Measurements from ENCODE around the gene ARHGAP6.

- TF ChIP-seq, protein P1, sequence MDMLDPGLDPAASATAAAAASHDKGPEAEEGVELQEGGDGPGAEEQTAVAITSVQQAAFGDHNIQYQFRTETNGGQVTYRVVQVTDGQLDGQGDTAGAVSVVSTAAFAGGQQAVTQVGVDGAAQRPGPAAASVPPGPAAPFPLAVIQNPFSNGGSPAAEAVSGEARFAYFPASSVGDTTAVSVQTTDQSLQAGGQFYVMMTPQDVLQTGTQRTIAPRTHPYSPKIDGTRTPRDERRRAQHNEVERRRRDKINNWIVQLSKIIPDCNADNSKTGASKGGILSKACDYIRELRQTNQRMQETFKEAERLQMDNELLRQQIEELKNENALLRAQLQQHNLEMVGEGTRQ (CRISPR knock-in tag; IDR thresholded peaks at IDR 0.05): no peak
- TF ChIP-seq ZNF407 (IDR thresholded peaks at IDR 0.05; ENCODE audit: low read depth) (no peak), MEF2A (IDR thresholded peaks at IDR 0.05; ENCODE audit: control insufficient read depth, low read depth, low read length) (no peak), SMARCE1 (IDR thresholded peaks at IDR 0.05) (no peak), ZNF830 (CRISPR knock-in tag; IDR thresholded peaks at IDR 0.05) (no peak), ATF7 (IDR thresholded peaks at IDR 0.05) (no peak), CEBPZ (IDR thresholded peaks at IDR 0.05; ENCODE audit: borderline replicate concordance, low read depth, low read length) (no peak), SREBF2 (CRISPR knock-in tag; IDR thresholded peaks at IDR 0.05) (no peak), POLR2AphosphoS5 (IDR thresholded peaks at IDR 0.05; ENCODE audit: control insufficient read depth, insufficient read depth, low read depth, low read length) (no peak), EP300 (IDR thresholded peaks at IDR 0.05; ENCODE audit: low read length) (no peak), DPF2 (IDR thresholded peaks at IDR 0.05) (no peak)
- TF ChIP-seq, protein P2, sequence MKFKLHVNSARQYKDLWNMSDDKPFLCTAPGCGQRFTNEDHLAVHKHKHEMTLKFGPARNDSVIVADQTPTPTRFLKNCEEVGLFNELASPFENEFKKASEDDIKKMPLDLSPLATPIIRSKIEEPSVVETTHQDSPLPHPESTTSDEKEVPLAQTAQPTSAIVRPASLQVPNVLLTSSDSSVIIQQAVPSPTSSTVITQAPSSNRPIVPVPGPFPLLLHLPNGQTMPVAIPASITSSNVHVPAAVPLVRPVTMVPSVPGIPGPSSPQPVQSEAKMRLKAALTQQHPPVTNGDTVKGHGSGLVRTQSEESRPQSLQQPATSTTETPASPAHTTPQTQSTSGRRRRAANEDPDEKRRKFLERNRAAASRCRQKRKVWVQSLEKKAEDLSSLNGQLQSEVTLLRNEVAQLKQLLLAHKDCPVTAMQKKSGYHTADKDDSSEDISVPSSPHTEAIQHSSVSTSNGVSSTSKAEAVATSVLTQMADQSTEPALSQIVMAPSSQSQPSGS (CRISPR knock-in tag; IDR thresholded peaks at IDR 0.05): no peak
- TF ChIP-seq, protein P3, sequence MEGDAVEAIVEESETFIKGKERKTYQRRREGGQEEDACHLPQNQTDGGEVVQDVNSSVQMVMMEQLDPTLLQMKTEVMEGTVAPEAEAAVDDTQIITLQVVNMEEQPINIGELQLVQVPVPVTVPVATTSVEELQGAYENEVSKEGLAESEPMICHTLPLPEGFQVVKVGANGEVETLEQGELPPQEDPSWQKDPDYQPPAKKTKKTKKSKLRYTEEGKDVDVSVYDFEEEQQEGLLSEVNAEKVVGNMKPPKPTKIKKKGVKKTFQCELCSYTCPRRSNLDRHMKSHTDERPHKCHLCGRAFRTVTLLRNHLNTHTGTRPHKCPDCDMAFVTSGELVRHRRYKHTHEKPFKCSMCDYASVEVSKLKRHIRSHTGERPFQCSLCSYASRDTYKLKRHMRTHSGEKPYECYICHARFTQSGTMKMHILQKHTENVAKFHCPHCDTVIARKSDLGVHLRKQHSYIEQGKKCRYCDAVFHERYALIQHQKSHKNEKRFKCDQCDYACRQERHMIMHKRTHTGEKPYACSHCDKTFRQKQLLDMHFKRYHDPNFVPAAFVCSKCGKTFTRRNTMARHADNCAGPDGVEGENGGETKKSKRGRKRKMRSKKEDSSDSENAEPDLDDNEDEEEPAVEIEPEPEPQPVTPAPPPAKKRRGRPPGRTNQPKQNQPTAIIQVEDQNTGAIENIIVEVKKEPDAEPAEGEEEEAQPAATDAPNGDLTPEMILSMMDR (IDR thresholded peaks at IDR 0.05 in 2 of 3, conservative IDR thresholded peaks at IDR 0.05 in 1 of 3; ENCODE audit: insufficient read depth in 2 of 3, low read depth in 1 of 3, low read length in 3 of 3): no peak
Measured at GRCh38 chrX:11648705-11649519, 16.8 kb downstream of the ARHGAP6 start.
